Superior temporal gyrus (tissue), 1 donor: ENCODE data around the gene BLTP3A.

ENCODE experiments used
- DNase-seq: peaks from one replicate; pipeline ENCODE4 v3.0.0-alpha.2; 2016; ENCODE audit errors: extremely low spot score

The BLTP3A gene

GRCh38 chr6:34829137-34829536 is 37.3 kb downstream of the BLTP3A start:
- no peak for DNase-seq

GRCh38 chr6:34832942-34833341 is 41.1 kb downstream of the BLTP3A start:
- DNase-seq, result no peak

- DNase-seq, result no peak
Observed at GRCh38 chr6:34834789-34835518, 43.1 kb downstream of the BLTP3A start.

- no peak for DNase-seq
Observed at GRCh38 chr6:34836008-34836407, 44.1 kb downstream of the BLTP3A start.

- no peak for DNase-seq
Observed at GRCh38 chr6:34836451-34836850, 44.6 kb downstream of the BLTP3A start.

- no peak for DNase-seq
Observed at GRCh38 chr6:34837528-34837927, 45.6 kb downstream of the BLTP3A start.

GRCh38 chr6:34839666-34840352 is 47.9 kb downstream of the BLTP3A start:
- no peak for DNase-seq
